GM18507 (cell line): ENCODE data around the gene HIBADH.
A peak's percentile ranks its signal among the peaks of the same experiment; 100 is the strongest.
"Not testable (repeated sequence)": the region's sequence is repeated elsewhere in the genome, so short reads cannot be mapped to it uniquely, and the experiment has no call there.

Experiments
- DNase-seq: peaks from one replicate; pipeline ENCODE4 v3.0.0; 2011; ENCODE audit warnings: low read depth; ENCODE audit not compliant: insufficient read length; ENCODE audit errors: extremely low spot score
- FAIRE-seq: peaks from 2 replicates; lab custom pipeline; 2011; peaks lifted over from hg19 to GRCh38; lab: Jason Lieb, UNC

Gene HIBADH

GRCh38 chr7:27685209-27685608 is 22.5 kb upstream of the HIBADH start:
- DNase-seq = no peak
- FAIRE-seq = no peak

- DNase-seq (no peak), FAIRE-seq (no peak)
Measured at GRCh38 chr7:27684491-27684890, 21.8 kb upstream of the HIBADH start.

DNA sequence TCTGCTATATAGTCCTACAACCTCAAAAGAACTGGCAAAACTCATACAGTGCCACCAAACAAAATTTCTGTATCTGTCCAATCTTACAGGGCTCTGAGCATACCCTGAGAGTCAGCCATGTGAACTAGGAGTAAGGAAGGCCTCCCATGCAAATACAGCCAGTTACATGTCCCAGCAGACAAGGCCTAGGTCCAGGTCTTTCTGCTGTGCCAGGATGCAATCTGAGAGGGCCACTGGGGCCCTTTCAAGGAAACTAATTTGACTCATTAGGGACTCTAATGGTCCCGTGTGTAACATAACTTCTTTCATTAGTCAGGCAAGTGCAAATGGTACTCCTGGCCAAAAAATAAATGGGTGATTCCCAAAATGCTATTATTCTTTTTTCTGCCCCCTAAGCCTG is 17.9 kb upstream of the HIBADH start:
- FAIRE-seq (no peak), DNase-seq (no peak)

DNA sequence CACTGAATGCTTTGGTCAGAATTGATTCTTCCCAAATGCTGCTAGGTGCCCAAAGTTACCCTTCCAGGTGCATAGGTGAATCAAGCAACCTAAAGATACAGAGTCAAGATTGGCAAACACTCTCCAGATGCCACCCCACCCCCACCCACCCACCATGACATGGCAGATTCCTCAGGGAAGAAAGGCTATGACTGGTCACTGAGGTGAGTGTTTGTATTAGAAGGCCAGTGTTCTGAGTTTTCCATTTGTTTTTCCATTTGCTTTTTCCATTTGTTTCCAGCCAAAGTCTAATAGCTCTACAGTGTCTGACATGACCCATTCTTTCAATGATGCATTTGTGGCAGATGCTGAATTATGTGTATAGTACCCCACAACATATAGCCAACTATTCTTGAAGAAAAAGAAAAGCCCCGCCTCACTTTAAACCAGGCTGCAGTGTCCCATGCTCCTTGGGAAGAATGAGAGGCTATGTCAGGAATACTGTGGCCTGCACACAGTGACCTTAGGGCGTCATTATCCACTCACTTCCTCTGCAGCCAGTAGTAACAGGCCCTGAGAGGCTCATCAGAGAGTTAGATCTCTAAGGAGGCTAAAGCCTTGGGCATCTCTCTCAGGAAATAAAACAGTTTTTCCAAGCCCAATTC is 16.1 kb upstream of the HIBADH start:
- DNase-seq = no peak
- no peak for FAIRE-seq

DNA sequence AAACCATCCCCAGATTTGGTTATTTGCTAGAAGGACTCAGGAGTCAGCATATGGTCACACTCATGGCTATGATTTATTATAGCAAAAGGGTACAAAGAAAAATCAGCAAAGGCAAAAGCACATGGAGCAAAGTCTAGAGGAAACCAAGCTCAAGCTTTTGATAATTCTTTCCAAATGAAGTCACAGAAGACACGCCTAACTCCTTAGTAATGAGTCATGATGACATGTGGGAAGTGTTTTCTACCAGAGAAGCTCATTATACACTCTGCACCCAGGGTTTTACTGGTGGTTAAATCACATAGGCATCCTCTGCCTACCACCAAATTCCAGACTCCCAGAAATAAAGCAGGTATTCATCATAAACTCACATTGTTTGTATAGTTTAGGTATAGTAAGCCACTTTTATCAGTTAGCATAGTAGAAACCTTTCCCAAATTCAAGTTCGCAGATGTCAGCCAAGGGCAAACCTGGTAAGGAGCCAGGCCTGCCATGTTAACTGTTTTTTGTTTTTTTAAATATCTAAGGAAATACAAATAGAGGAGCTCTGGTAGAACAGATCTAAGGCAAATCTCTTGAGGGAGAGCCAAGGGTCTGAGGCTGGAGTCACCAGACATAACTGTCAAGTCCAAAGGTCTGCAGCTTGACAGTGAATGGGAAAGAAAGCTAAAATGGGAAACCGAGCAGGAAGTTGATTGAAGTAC is 15.4 kb upstream of the HIBADH start:
- DNase-seq = no peak
- FAIRE-seq = no peak

- FAIRE-seq, DNase-seq: not testable (repeated sequence)
Measured at GRCh38 chr7:27674126-27674525, 11.4 kb upstream of the HIBADH start.

DNA sequence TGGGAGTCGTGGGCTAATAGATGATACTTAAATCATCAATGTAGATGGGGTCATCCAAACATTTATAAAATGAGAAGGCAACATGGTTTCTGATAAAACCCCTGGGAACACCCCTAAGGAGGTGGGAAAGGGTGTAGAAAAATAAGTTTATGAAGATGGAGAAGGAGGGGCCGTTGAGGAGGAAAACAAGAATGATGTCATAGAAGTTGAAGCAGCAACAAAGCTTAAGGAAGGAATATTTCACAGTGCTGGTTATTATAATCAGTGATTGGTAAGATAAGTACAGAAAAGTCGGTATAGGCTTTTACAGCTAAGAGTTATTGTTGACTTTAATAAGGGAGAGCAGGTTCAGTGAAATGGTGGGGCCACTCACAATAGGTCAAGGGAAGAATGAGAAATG is 9.0 kb upstream of the HIBADH start:
- DNase-seq = no peak
- FAIRE-seq = no peak

GRCh38 chr7:27670676-27671075 is 8.0 kb upstream of the HIBADH start:
- FAIRE-seq (no peak), DNase-seq (no peak)

DNA sequence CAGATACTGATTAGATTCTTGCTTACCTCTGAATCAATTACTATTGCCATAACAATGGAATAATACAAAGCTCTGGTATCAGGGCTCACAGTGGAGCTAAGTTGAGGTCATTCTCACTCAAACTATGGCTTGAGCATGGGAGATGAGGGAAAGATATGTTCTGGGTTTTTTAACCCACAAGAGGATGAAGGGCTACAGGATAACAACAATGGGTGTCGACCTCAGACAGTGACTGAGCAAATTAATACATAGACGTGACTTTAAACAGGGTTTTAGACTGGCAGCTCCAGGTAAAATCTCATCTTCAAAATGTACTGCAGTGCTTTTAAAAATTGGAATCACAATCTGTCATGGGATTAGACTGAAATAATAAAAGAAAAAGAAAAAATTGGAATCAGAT is 7.5 kb upstream of the HIBADH start:
- FAIRE-seq (no peak), DNase-seq (no peak)

- FAIRE-seq (no peak), DNase-seq (no peak)
Measured at GRCh38 chr7:27665531-27665930, 2.8 kb upstream of the HIBADH start.

DNA sequence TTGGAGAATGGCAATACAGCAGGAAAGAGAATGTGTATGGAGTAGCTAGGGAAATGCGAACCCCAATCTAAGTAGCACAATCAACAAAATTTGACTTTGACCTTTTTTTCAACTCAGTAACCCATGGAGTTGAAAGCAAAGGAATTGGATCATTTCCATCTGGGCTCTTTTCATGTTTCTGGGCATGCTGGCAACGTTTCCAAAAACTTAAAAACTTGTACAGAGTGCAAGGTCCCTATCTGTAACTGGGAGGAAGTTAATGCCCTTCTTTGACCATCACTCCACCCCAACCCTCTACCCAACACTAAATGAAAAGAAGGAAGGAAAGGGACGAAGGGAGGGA is 1.3 kb upstream of the HIBADH start:
- no peak for FAIRE-seq

GRCh38 chr7:27661811-27662489 is 733 bp downstream of the HIBADH start:
- peak; percentile 12 for FAIRE-seq
- DNase-seq = peak; percentile 2

More for the DNA sequence above, 1.3 kb upstream of the HIBADH start:
- no peak for DNase-seq

DNA sequence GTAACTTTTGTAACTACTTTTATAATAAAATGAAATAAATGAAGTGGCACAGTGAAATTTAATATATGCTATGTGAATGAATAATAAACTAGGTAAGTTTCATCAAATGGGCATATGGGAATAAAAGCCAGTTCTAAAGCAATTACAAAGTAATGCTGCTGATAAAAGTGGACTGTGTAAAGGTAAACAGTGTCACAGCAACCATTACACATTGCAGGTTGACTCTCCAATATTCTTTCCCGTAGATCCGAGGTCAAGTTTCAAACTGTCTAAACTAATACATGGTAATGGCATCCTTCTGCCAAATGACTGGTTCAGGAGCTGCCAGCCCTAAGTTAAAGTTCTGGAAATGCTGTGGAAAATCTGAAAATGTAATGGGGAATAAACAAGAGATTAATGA is 6.0 kb downstream of the HIBADH start:
- FAIRE-seq (no peak), DNase-seq (no peak)

DNA sequence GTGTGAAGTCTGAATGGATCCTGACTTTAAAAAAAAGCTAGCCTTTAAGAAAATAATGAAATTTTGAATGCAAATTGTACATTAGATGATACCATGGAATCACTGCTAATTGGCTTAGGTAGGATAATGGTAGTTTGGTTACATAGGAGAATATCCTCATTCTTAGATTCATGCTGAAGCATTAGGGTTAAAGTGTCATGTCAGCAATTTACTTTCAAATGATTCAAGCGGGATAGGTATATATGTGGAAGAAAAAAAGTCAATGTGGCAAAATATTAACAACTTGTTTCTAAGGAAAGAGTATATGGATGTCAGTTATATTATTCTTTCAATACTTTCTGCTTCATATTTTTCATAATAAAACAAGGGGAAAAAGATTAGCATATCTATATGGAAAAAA is 7.5 kb downstream of the HIBADH start:
- FAIRE-seq (no peak), DNase-seq (no peak)

GRCh38 chr7:27652518-27652917 is 10.2 kb downstream of the HIBADH start:
- FAIRE-seq = no peak
- no peak for DNase-seq

- DNase-seq (no peak), FAIRE-seq (no peak)
Measured at GRCh38 chr7:27651702-27652101, 11.0 kb downstream of the HIBADH start.

DNA sequence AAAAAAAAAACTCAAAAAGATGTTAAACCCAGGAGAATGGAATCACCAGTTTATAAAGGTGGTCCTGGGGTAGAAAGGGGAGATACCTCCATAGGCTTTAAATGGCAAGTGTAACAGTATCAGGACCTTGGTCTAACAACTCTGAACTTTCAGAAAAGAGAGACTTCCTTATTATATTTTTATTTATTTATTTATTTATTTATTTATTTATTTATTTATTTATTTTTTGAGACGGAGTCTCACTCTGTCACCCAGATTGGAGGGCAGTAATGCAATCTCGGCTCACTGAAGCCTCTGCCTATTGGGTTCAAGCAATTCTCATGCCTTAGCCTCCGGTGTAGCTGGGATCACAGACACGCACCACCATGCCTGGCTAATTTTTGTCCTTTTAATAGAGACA is 12.4 kb downstream of the HIBADH start:
- DNase-seq (no peak), FAIRE-seq (no peak)

- DNase-seq (no peak), FAIRE-seq (no peak)
Measured at GRCh38 chr7:27647489-27647888, 15.2 kb downstream of the HIBADH start.

- FAIRE-seq (no peak), DNase-seq (no peak)
Measured at GRCh38 chr7:27647046-27647445, 15.6 kb downstream of the HIBADH start.

DNA sequence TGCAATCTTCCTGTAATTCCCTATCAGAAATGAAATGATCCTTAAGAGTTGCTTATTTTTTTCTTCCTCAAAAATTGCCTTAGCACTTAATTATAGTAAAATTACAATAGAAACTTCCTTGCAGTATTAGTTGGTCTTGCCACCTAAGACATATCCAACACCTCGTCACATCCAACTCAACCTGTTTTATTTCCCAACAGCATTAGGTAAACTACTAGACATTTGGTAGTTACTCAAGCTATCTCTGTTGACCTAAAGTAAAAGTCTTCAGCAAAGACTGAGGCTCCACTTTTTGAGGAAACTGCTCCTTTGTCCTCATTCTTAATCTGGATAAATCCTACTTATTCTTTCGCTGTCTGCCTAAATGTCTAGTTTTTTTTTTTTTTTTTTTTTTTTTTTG is 20.4 kb downstream of the HIBADH start:
- no peak for FAIRE-seq

More for the DNA sequence above, 20.4 kb downstream of the HIBADH start:
- no peak for DNase-seq
